B cell (primary cell): ENCODE data around the gene ASTN1.

Experiments
- EZH2 ChIP-seq: IDR thresholded peaks from 2 replicates; pipeline ENCODE4 v1.6.1; 2012; ENCODE audit warnings: borderline replicate concordance, low read depth, mild to moderate bottlenecking, moderate library complexity, low read length; ENCODE audit not compliant: insufficient read depth, poor library complexity, severe bottlenecking
- TF ChIP-seq, protein P1 (sequence below): fragments of 200-600 bp; IDR thresholded peaks from one replicate; pipeline ENCODE4 v1.8.0; 2022; ENCODE audit warnings: antibody characterized with exemption, mild to moderate bottlenecking

DNA sequence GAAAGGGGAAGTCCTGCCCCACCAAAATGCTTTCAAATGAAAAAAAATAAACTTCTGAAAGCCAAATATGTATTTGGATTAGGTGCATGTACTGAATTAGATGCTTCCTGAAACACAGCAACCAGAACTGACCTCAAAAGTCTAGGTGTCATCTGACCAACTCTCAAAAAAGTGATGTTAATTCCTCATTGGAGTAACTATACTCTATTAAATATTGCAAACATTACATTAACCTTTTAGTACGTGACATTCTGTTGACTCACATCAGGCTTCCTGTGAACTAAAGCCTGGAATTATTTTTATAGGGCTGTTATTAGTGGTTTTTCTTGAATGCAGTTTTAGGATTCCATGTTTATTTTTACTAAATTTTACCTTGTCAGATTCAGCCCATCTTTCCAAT, 73.5 kb downstream of the ASTN1 start:
- TF ChIP-seq, protein P1, sequence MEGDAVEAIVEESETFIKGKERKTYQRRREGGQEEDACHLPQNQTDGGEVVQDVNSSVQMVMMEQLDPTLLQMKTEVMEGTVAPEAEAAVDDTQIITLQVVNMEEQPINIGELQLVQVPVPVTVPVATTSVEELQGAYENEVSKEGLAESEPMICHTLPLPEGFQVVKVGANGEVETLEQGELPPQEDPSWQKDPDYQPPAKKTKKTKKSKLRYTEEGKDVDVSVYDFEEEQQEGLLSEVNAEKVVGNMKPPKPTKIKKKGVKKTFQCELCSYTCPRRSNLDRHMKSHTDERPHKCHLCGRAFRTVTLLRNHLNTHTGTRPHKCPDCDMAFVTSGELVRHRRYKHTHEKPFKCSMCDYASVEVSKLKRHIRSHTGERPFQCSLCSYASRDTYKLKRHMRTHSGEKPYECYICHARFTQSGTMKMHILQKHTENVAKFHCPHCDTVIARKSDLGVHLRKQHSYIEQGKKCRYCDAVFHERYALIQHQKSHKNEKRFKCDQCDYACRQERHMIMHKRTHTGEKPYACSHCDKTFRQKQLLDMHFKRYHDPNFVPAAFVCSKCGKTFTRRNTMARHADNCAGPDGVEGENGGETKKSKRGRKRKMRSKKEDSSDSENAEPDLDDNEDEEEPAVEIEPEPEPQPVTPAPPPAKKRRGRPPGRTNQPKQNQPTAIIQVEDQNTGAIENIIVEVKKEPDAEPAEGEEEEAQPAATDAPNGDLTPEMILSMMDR = no peak
- no peak for TF ChIP-seq EZH2
